ENCODE data around the gene PLEKHG4B. TPM values are rescaled to one million over a fixed set of nuclear protein-coding genes. Genes with fewer than 3 reads are reported as not detected.

PLEKHG4B gene
- polyA plus RNA-seq, 1 donor from 2014 or later = 0.78 TPM

- no peak for TF ChIP-seq EZH2 (IDR thresholded peaks at IDR 0.05; ENCODE audit: borderline replicate concordance, insufficient read depth, low read length, poor library complexity, severe bottlenecking)
- no peak for TF ChIP-seq SMC3 (conservative IDR thresholded peaks at IDR 0.05; ENCODE audit: poor library complexity)
- TF ChIP-seq POLR2AphosphoS5 (IDR thresholded peaks at IDR 0.05) = no peak
- TF ChIP-seq MXI1 (conservative IDR thresholded peaks at IDR 0.05; ENCODE audit: poor library complexity, severe bottlenecking) = no peak
- no peak for TF ChIP-seq EP300 (conservative IDR thresholded peaks at IDR 0.05; ENCODE audit: poor library complexity, severe bottlenecking)
- no peak for TF ChIP-seq CTCF (IDR thresholded peaks at IDR 0.05; ENCODE audit: poor library complexity, severe bottlenecking)
- no peak for TF ChIP-seq TAF1 (IDR thresholded peaks at IDR 0.05; ENCODE audit: low read depth)
- no peak for TF ChIP-seq REST (IDR thresholded peaks at IDR 0.05; ENCODE audit: borderline replicate concordance)
- TF ChIP-seq RAD21 (conservative IDR thresholded peaks at IDR 0.05) = no peak
Observed at GRCh38 chr5:139579-140442, 47.8 kb downstream of the PLEKHG4B start.

GRCh38 chr5:140443-140829 is 48.5 kb downstream of the PLEKHG4B start:
- Histone ChIP-seq H3K27me3 (ENCODE audit: insufficient read depth, low read depth, low read length) (no peaks in the 10 kb centered on the region), H2AFZ (ENCODE audit: low read depth, low read length) (no peak overlapping the region), H3K9ac (ENCODE audit: low read length) (no peak overlapping the region), H3K4me2 (ENCODE audit: low read length) (no peak overlapping the region), H3F3A (ENCODE audit: insufficient read depth, low read length, poor library complexity, severe bottlenecking) (no peaks in the 10 kb centered on the region), H3K27ac (ENCODE audit: low read length) (no peak overlapping the region), H3K9me2 (ENCODE audit: insufficient read depth, low read length) (no peaks in the 10 kb centered on the region), H3K9me3 (ENCODE audit: low read length) (no peaks in the 10 kb centered on the region), H3K4me3 (ENCODE audit: low read length) (no peak overlapping the region), H3K36me3 (ENCODE audit: insufficient read depth, low read length) (no peaks in the 10 kb centered on the region), H3K79me2 (replicated peaks; ENCODE audit: insufficient read depth, low read length) (peaks cover 7% of the 10 kb centered on the region), H4K20me1 (ENCODE audit: insufficient read depth) (no peaks in the 10 kb centered on the region)
- TF ChIP-seq REST (IDR thresholded peaks at IDR 0.05; ENCODE audit: borderline replicate concordance) (no peak), SMC3 (conservative IDR thresholded peaks at IDR 0.05; ENCODE audit: poor library complexity) (no peak), TAF1 (IDR thresholded peaks at IDR 0.05; ENCODE audit: low read depth) (no peak), EZH2 (IDR thresholded peaks at IDR 0.05; ENCODE audit: borderline replicate concordance, insufficient read depth, low read length, poor library complexity, severe bottlenecking) (no peak), POLR2AphosphoS5 (IDR thresholded peaks at IDR 0.05) (no peak), RAD21 (conservative IDR thresholded peaks at IDR 0.05) (no peak), CTCF (IDR thresholded peaks at IDR 0.05; ENCODE audit: poor library complexity, severe bottlenecking) (no peak), EP300 (conservative IDR thresholded peaks at IDR 0.05; ENCODE audit: poor library complexity, severe bottlenecking) (no peak)

More at GRCh38 chr5:139579-140442, 47.8 kb downstream of the PLEKHG4B start:
- H3K27me3 ChIP-seq (ENCODE audit: insufficient read depth, low read depth, low read length) = no peaks in the 10 kb centered on the region
- H3K9me2 ChIP-seq (ENCODE audit: insufficient read depth, low read length) = no peaks in the 10 kb centered on the region
- no peak overlapping the region for H2AFZ ChIP-seq (ENCODE audit: low read depth, low read length)
- H4K20me1 ChIP-seq (ENCODE audit: insufficient read depth) = no peaks in the 10 kb centered on the region
- no peak overlapping the region for H3K4me2 ChIP-seq (ENCODE audit: low read length)
- no peaks in the 10 kb centered on the region for H3F3A ChIP-seq (ENCODE audit: insufficient read depth, low read length, poor library complexity, severe bottlenecking)
- H3K27ac ChIP-seq (ENCODE audit: low read length) = no peak overlapping the region
- H3K36me3 ChIP-seq (ENCODE audit: insufficient read depth, low read length) = no peaks in the 10 kb centered on the region
- H3K9ac ChIP-seq (ENCODE audit: low read length) = no peak overlapping the region
- no peaks in the 10 kb centered on the region for H3K9me3 ChIP-seq (ENCODE audit: low read length)
- peaks cover 7% of the 10 kb centered on the region for H3K79me2 ChIP-seq (replicated peaks; ENCODE audit: insufficient read depth, low read length)
- no peak overlapping the region for H3K4me3 ChIP-seq (ENCODE audit: low read length)
